Dermis microvascular lymphatic vessel endothelial cell (primary cell): ENCODE measurements around the gene VTI1A. TPM values are rescaled to one million over a fixed set of nuclear protein-coding genes. Genes with fewer than 3 reads are reported as not detected.
A peak's percentile ranks its signal among the peaks of the same experiment; 100 is the strongest.
"Not testable (repeated sequence)": the region's sequence is repeated elsewhere in the genome, so short reads cannot be mapped to it uniquely, and the experiment has no call there.

ENCODE experiments used
- DNase-seq, 2 donors: peaks; one replicate each; pipeline versions ENCODE4 v3.0.0 to v3.0.0-alpha.2; 2010; ENCODE audit warnings: low read depth in 2 of 2
- total RNA-seq: library from RNA; depleted of rRNA; stranded (reverse); fragments of >200 nt; gene quantifications from 2 replicates; pipeline ENCODE4 v1.2.1, GENCODE V29; 2014

Gene VTI1A
- total RNA-seq, 1 donor from 2014 or later: 13.6 TPM

DNA sequence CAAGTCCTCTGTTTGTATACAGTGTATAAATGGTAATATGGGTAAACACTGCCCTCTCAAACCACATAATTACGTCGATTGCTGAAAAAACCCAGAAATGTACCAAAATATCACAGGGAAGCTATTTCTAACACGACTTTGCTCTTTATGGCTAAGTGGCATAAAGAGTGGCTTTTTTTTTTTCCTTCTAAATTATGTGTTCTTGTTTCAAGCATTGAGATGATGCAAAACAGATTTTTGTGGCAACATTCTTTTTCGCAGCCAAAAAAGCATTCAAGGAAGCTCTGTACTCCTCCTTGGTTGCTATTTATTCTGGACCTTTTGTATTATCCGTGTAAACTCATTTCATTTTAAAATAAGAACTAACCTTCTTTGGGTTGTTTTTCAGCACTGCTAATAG, 138.9 kb downstream of the VTI1A start:
- DNase-seq: no peak

DNA sequence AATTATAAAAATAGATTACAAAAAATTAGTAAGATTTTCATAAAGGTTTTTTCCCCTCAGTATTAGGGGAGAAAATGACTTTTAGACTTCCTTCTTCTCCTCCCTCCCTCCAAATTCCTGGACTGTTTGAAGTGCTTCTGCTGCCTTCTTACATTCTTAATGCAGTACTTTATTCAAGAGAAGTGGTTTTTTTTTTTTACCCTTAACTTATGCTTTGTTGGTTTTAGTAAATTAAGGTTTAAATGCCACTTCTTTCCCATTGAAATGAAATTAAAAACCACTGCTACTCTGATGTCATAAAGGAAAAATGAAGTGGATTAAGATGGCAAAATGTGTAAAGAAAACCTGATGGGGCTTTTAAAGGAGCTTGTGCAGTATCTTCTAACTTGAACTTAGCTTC, 140.7 kb downstream of the VTI1A start:
- DNase-seq: no peak

DNA sequence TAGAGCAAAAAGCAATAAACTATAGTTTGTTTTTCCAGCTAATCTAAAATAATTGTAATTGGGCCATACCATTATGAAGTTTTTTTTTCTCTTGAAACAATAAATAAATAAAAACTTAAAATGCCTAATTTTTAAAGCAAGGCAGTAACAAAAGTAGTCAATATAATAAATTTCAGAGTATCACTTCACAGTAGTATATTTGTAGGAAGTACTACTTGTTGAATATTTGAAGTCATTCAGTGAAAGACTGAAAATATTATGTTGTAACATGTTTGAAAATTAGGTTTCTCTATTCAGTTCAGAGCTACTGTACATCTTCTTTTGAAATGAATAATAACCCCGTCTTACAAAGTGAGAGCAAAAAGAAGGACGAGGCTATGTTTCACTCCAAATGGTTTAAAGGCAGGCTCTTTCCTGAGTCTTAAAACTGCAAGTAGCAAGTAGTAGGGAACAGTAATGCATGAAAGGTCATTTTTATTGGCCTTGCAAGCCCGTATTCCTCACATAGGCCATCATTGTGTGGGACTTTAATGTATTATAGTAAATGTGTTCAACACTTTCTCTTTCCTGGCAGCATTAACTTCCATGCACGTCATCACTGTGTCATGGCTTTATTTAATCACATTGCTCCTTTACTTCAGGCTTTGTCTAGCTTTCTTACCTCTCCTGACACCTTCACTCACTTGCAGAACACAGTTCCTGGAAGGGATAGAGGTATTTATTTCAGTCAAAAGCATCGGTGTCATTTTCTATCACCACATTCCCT, 141.4 kb downstream of the VTI1A start:
- DNase-seq: no peak

DNA sequence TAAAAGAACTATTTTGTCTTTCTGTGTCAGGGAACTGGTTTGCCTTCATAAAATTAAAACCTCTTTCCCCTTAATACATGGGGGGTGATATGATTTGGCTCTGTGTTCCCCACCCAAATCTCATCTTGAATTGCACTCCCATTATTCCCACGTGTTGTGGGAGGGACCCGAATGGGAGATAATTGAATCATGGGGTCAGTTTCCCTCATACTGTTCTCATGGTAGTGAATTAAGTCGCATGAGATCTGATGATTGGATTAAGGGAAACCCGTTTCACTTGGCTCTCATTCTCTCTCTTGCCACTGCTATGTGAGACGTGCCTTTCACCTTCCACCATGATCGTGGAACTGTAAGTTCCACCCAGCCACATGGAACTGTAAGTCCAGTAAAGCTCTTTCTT, 142.1 kb downstream of the VTI1A start:
- no peak for DNase-seq

DNA sequence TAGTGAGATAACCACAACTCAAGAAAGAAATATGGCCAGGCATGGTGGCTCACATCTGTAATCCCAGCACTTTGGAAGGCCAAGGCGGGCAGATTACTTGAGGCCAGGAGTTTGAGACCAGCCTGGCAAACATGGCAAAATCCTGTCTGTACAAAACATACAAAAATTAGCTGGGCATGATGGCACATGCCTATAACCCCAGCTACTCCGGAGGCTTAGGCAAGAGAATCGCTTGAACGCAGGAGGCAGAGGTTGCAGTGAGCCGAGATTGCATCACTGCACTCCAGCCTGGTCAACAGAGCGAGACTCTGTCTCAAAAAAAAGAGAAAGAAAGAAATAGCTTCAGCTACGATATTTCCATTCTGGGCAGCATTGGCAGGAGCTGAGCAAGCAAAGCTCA, 143.8 kb downstream of the VTI1A start:
- not testable (repeated sequence) for DNase-seq

DNA sequence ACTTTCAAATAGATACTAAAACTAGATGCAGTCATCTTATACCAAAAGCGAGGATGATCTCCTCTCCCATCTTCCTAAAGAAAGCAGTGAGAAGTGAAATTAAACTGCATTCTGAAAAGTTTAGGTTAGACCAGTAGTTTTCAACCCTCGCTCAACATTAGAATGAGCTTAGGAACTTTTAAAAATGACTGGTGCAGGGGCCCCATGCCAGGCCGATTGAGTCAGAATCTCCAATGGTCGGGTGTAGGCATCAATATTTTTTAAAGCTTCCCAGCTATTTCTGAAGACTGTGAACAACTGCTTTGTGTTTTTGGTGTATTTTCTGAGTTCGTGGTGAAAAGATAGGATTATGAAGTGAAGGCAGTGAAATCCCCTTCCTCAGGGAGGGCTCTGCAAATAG, 146.0 kb downstream of the VTI1A start:
- DNase-seq: no peak

DNA sequence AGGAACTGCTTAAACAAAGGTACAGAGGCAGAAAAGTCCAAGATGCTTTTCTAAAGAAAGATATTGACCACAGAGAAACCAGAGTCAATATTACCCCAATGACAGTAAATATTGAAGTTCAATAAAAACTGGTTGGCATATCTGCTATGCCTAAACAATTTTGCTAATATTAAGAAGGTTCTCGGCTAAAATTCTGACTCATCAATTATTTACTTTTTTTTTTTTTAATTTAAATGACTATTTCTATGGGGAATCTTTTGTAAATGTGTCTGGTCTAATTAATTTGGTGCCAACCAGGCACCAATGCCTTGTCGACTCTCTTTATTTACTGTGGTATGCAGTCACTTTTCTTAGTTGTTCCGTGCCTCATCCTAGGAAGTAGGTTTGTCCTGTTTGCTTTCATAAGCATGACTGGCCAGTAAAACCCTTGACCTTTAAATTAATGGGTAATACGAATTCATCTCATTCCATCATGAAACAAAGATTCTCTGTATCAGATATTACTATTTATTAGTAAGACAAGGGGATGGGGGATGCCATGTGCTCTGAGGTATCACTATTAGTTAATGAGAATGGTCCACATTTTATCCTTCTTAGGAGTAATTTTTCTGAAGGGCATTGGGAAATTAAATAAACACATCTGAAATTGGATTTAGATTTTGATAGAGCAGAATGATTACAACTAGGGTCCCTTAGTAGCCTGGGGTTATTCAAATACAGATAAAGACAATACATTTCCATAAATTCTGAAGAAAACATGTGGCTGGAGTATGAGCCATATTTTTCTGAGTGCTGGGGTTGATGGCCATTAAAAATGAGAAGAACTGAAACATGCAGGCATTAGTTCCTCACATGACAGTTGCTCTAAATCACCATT, 154.4 kb downstream of the VTI1A start:
- no peak for DNase-seq

DNA sequence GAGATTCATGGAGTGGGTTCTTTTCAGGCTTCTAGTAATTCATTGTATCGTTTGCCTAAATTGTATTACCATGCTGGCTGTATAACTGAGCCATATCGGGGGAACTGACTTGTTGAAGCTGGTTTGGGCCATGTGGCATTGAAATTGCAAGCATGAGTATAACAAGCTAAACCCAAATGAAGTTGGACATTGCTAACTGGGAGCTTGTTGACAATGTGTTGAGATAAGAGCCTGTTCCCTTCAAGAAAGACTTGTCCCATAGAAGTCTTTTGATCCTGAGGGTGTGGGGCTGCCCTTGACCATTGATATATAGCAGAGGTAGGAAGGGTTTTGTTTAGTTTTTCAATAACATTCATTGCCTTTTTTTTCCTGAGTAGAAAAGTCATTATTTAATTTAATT, 156.0 kb downstream of the VTI1A start:
- no peak for DNase-seq

DNA sequence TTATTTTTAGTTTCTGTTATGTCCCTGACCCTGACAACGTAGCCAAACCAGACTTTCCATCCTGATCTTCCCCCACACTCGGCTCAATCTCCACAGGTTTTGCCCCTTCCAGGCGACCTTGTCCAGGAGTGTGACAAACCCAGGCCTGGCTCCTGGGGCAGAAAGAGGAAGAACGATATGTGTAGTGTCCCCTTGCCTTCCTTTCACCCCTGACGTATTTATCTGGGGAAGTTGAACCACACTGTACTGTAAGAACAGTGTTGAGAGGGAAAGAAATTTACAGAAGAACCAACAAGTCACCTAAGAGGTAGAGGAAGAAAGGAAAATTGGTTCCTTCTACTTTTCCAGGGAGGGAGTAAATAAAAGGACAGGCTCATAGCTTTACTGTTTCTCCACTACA, 158.0 kb downstream of the VTI1A start:
- DNase-seq: no peak

DNA sequence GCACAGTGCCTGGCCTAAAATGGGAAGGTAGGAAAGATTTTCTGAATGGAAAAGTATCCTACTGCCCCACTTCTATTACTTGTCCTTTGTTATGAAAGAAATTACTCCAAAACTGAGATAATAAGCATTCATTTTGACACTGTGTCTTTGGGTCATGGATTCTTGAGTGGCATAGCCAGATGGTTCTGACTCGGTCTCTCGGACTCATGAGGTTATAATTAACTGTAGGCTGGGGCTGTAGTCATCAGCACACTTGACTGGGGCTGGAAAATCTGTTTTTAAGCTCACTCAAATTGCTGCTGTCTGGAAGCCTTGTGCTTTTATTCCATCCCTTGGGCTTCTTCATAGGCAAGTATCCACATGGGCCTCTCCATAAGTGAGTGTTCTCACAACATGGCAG, 160.5 kb downstream of the VTI1A start:
- DNase-seq: no peak

DNA sequence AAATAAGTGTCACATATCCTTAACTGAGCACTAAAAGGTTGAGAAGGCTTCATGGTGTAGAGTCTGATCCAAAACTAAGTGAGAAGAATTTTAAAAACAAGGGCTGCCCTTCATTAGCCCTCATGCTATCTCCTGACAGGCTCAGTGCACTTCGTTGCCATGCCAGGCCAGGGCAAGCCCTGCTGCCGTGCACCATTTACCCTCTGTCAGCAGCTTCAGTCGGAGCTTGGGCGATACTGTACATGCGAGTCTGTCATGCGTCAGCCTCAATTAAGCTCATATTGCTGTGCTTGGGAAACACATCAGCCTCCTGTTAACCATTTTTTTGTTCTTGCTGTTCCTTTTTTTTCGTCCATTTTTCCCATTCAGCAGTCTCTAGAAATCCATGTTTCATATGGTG, 166.6 kb downstream of the VTI1A start:
- no peak for DNase-seq

DNA sequence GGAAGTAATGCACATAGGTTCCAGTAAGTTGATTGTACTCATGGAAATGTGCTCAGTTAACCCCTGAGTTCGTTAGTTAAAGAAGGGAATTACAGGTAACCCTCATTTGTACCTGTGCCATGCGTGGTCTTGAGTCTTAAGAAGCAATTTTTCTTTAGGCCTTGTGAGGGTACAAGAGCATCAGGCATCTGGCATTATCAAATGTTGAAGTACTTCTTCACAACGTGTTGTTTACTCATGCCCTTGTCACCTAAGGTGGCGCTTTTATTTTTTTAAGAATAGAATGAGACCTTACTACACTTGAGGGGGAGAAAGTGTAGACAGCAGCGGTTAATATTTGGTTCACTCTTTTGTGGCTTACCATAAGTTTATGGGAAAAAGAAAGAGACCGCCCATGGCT, 167.1 kb downstream of the VTI1A start:
- no peak for DNase-seq

DNA sequence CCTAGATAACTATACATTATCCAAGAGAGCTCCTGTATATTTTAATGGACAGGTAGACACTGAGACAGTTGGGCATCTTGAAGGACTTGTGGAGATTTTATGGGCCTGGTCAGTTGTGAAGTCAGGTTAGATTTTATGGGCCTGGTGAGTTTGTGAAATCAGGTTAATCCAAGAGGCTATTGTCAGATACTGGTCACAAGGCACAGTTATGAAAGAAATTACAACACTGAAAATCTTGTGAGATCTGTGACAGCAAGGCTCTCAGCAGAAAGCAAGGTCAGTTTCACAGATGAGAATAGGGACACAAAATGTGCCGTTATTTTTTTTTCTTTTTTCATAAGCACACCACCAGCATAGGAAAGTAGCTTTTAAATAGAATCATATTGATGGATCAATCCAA, 167.6 kb downstream of the VTI1A start:
- DNase-seq: no peak

DNA sequence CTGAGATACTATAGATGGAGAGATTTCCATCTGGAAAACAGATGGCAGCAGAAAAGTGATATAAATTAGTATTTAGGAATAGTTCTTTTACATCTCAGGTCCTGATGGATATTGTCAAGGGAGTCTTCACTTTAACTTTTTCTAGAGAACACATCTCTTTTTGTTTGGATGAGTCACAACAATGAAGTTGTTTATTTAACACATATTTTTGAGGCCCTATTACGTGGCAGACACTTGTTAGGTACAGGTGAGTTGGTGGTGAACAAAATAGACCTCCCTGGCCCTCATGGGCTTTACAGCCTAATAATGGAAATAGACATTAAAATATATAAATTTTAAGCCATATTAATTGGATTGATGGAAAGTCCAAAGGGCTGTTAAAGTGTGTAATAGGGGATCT, 168.3 kb downstream of the VTI1A start:
- no peak for DNase-seq

DNA sequence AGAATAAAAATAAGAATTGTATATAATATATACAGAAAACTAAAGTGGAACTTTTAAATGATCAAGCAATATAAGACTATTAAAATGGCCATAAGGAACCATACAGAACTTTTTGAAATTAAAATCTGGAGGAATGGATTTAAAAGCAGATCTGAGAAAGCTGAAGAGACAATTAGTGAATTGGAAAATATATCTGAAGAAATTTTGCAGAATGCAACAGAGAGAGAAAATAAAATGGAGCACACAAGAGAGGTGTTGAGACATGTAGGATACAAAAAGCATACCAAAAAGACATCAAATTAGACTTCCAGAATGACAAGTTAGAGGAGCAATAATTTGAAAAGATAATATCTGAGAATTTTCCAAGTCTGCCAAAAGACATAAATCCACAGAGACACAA, 169.6 kb downstream of the VTI1A start:
- no peak for DNase-seq

DNA sequence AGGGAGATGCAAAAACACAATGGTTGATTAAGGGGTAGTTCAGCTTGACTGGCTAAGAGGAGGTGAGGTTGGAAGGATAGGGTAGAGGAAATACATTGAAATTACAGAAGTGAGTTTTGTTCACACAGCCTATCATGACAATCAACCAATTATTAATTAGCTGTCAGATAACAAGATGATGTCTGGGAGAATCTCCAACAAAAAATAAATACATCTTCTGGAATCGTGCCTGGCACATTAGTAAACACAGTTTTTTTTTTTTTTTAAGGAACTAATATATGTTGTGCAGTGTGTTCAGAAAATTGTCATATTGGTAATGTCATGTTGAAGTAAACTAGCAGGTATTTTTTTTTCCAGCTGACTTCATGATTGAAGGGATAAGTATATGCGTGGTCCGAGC, 171.8 kb downstream of the VTI1A start:
- DNase-seq: no peak

DNA sequence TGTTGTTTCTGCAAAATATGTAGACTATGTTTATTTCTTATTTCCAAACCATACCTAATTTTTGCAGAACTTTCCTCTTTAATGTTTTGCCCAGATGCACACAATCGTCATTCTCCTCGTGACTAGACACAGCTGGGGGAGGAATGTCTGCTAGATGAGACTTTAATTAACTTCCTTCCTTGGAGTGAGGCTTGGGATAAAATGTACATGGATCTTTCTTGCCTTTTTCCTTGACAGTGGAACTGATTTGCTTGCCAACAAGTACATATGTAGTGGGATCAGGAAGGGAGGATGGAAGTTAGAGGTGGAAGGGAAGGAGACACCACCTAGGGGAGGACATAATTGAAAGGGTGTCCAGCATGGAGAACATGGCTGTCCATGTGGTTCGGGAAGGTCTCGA, 172.5 kb downstream of the VTI1A start:
- no peak for DNase-seq

DNA sequence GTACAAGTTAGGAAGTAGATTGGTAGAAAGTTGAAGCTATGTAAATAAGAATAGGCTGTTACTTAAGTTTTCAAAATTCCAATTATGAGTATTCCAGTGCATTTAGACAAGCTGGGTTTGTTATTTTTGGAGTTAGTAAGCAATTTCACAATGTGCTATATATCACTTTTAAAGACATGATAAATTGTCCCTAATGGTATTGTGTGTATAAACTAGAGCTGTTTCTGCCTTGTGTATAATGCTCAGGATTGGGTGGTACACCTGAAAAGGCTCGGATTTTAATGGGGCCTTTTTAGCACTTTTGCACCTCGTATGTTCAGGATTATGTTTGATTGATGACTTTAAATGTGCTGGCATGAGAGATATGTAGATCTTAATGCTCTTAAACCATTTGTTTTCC, 175.8 kb downstream of the VTI1A start:
- no peak for DNase-seq

DNA sequence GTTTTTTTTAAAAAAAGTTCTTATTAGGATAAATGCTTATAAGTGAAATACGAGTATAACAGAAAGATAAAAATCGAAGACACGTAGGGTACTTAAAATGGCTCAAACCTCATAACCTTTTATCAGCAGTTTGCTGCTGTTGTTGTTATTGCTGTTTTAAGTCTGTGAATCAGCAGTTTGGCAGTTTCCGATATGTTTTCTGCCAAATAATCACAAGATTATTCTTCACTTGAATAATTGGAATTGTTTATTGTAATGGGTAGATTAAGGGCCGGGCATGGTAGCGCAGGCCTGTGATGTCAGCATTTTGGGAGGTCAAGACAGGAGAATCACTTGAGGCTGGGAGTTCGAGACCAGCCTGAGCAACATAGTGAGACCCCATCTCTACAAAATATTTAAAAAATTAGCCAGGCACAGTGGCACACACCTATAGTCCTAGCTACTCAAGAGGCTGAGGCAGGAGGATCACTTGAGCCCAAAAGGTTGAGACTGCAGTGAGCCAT, 177.6 kb downstream of the VTI1A start:
- peak in 1 of 2 donors; percentile 3 for DNase-seq

DNA sequence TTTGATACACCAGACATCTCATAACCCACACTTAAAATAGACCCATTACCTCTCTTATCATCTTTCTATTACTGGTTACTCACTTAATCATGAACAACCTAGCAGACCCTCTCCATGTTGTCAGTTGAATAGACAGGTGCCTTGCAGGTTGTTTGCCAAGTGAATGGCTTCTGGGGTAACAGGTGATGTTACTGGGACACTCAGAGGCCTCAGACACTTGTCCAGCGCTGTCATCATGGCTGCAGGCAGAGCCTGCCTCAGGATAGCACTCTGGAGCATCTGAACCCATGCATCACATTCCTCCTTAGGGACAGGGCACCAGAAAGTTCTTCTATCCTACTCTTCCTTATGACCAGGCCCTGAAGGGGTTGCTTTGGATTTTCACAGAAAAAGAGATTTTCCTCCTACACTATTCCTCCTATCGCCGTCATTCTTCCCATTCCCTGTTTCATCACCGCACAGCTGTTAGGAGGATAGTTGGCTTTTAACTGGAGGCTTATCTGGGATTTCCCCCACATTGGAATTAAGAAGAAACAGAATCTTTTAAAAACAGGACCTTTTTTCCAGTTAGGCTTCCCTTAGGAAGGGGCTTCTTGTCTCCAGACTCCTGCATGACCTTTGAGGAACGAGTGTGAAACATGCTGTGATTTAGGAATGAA, 182.1 kb downstream of the VTI1A start:
- DNase-seq: no peak

DNA sequence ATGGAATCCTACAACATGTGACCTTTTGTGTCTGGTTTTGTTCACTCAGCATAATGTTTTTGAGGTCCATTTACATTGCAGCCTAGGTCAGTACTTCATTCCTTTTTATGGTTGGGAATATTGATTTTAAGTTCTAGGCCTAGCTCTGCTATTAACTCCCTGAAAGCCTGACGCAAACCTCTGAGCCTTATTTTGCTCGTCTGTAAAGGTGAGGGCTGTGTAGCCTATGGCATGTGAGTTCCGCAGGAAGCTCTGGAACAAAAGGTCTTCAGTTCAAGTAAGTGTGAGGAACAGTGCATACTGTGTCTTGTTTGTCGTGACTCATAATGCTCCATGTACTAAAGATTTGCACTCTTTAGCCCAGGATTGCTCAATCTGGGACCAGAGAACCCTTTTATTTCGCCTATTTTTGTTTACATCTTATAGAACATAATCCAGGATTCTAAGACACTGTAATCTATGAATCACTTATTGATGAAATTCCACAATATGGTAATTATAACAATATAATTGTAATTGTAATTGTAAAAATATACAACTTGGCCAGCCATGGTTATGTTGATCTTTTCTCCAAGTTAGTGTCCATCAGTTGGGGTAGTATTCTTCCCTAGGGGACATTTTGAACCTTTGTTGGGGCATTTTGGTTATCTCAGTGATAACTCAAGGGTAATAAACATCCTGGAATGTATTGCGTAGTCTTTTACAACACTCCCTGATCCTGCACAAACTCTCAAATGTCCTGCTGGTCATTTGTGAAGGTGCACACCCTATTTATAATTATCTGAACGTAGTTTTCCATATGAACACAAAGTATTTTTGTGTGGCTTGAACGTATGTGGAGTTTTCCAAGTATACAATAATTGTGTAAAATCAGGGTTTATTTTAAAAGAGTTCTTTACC, 184.7 kb downstream of the VTI1A start:
- DNase-seq: peak in 1 of 2 donors; percentile 66
